AG09319 (cell line): ENCODE measurements around the gene MICAL2.

Experiments
- DNase-seq: peaks from one replicate; pipeline ENCODE4 v3.0.0-alpha.2; 2010; ENCODE audit warnings: low read depth; ENCODE audit errors: extremely low read depth
- CTCF ChIP-seq: IDR thresholded peaks from 2 replicates; pipeline ENCODE4 v1.5.1; 2011; ENCODE audit warnings: low read depth, mild to moderate bottlenecking, inconsistent platforms, low read length, moderate library complexity

The MICAL2 gene

GRCh38 chr11:12073886-12074285, 36.5 kb upstream of the MICAL2 start:
- TF ChIP-seq CTCF: no peak
- no peak for DNase-seq

DNA sequence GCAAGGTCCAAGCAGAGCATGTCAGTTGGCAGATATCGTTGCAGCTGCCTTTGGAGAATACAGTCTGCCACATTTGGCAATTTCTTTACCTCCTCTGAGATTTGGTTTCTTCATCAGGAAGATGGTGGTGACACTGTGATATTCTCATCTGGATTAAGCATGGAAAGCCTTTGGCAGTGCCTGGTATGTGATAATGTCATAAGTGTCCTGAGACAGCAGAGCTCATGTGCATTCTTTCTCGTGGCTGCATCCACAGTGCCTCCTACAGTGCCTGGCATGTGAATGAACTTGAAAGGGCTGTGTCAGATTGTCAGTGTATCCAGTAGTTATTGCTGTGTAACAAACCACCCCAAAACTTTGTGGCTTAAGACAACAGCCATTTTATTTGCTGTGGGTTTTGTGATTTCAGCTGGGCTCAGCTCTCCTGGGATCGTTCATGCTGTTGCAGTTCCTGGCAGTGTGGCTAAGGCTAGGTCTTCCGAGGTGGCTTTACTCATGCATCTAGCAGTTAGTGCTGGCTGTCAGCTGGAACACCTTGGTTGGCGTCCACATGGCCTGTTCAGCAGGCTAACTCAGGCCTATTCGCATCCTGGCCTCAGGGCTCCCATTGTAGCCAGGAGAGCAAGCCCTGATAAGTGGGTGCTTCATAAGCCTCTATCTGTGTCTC, 35.7 kb upstream of the MICAL2 start:
- no peak for DNase-seq
- no peak for TF ChIP-seq CTCF

- DNase-seq: no peak
- no peak for TF ChIP-seq CTCF
Observed at GRCh38 chr11:12075291-12075690, 35.1 kb upstream of the MICAL2 start.

- TF ChIP-seq CTCF: no peak
- DNase-seq: peak; percentile 91
Observed at GRCh38 chr11:12075822-12076821, 34.3 kb upstream of the MICAL2 start.

DNA sequence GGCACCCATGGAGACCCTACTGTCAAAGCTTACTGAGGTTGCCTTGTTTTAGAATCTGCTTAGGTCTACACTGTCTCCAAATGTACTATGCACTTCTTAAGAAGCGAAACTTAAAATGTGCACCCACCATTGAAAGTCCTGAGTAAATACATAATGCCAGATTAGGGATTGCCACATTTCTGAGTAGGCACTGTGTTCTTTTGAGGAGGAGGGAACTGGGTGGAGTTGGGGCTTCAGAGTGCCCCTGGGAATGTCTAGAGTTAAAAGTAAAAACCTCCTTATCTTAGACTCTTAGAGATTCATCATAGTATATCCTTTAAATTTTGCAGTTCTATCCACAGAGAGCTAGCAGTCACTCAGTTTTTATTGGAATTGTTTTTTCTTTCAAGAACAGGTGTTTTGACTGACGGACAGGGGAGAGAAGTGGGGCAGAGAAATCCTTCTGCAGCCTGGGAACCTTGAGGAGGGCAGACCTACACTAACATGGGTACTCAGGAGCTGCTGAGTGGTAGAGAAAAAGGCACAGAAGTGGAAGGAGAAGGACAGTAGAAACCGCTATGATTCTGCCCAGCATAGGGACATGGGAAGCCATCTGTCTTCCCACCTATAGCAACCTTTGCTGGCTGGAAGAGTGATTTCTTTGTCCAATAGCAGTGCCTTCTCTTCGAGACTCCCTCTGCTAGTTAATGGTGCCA, 33.4 kb upstream of the MICAL2 start:
- no peak for DNase-seq
- no peak for TF ChIP-seq CTCF

GRCh38 chr11:12077535-12078280, 32.7 kb upstream of the MICAL2 start:
- no peak for DNase-seq
- TF ChIP-seq CTCF: no peak
